Measurements from ENCODE around the gene STMN1.
A peak's percentile ranks its signal among the peaks of the same experiment; 100 is the strongest.

STMN1 gene

GRCh38 chr1:25893116-25893515, 13.1 kb downstream of the STMN1 start:
- Histone ChIP-seq H3K9me3 (ENCODE audit: control insufficient read depth, low read length) (no peaks in the 10 kb centered on the region), H3K36me3 (ENCODE audit: control insufficient read depth, insufficient read depth, low read length) (peaks cover 38% of the 10 kb centered on the region), H3K4me1 (ENCODE audit: control insufficient read depth, insufficient read depth, low read length, poor library complexity, severe bottlenecking) (peaks cover 20% of the 10 kb centered on the region), H3K4me3 (ENCODE audit: extremely low read depth, insufficient read depth, low read length, poor library complexity, severe bottlenecking) (no peak overlapping the region), H3K27ac (ENCODE audit: low read depth, low read length, severe bottlenecking) (peak overlapping the region; percentile 49)
- 85 to 94% methylated on average over 2 of the region's 4 CpGs for WGBS, 2 experiments (ENCODE audit: insufficient coverage in 2 of 2)

DNA sequence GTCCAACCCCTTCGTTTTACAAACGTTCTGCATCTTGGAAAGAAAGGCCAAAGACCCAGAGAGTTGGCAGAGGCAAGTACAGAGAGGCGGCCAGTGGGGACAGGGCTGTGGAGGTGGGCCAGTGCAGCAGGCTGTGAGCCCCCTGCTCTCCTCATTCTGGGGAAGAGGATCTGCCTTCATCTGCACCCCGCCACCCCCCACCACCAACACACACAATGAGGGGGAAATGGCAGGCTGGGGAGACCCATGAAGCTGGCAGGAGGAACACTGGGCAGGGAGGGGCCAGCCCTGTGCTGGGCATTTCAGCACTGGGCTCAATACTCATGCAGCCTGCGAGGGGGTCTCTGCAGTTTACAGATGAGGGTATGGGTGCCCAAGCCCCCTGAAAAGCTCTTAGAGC, 14.6 kb downstream of the STMN1 start:
- no peak overlapping the region for H3K27ac ChIP-seq (ENCODE audit: low read depth, low read length, severe bottlenecking)
- no peak overlapping the region for H3K4me3 ChIP-seq (ENCODE audit: extremely low read depth, insufficient read depth, low read length, poor library complexity, severe bottlenecking)
- peaks cover 24% of the 10 kb centered on the region for H3K36me3 ChIP-seq (ENCODE audit: control insufficient read depth, insufficient read depth, low read length)
- peaks cover 20% of the 10 kb centered on the region for H3K4me1 ChIP-seq (ENCODE audit: control insufficient read depth, insufficient read depth, low read length, poor library complexity, severe bottlenecking)
- H3K9me3 ChIP-seq (ENCODE audit: control insufficient read depth, low read length), result no peaks in the 10 kb centered on the region
- 81 to 100% methylated on average over 1 to 3 of the region's 5 CpGs for WGBS, 2 experiments (ENCODE audit: insufficient coverage in 2 of 2)

DNA sequence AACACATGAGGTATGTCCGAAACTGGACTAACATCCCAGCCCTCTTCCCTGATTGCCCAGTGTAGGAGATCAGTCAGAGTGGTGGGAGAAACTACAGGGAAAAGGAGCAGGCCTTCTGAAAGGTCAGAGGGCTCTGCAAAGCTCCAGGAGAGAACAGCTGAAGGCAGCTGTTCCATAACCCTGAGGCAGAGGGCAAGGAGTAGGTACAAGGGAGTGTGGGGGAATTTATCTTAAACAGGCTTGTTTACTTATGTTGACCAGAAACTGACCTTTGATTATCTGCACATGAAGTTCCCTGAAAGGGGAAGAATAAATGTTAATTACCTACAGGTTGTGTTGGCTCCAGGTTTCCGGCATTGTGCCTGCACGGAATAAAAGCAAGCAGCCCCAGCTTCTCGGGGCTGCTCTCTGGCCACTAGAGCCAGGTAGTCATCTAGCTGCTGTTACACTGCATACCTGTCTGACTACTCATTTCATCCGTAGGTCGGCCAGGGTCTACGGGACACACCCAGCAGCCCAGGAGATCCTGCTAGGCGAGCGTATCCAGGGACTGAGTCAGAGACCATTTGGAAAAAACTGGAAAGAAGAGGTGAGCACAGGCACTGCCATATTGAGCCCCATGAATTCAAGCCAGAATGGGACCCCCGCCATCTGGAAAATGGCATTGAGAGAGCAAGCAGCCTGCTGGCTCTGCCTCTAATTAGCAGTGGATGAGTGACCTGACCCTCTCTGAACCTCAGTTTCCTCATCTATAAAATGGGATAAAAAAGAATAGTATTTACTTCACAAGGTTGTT, 15.8 kb downstream of the STMN1 start:
- WGBS, 2 experiments (ENCODE audit: insufficient coverage in 2 of 2), result 88 to 91% methylated on average over 9 to 10 of the region's 10 CpGs
- H3K36me3 ChIP-seq (ENCODE audit: control insufficient read depth, insufficient read depth, low read length), result peaks cover 22% of the 10 kb centered on the region

GRCh38 chr1:25889470-25889869, 16.7 kb downstream of the STMN1 start:
- peaks cover 16% of the 10 kb centered on the region for H3K36me3 ChIP-seq (ENCODE audit: control insufficient read depth, insufficient read depth, low read length)
- no peak overlapping the region for H3K4me3 ChIP-seq (ENCODE audit: extremely low read depth, insufficient read depth, low read length, poor library complexity, severe bottlenecking)
- no peak overlapping the region for H3K27ac ChIP-seq (ENCODE audit: low read depth, low read length, severe bottlenecking)
- 78 to 91% methylated on average over 3 of the region's 3 CpGs for WGBS, 2 experiments (ENCODE audit: insufficient coverage in 2 of 2)
- no peaks in the 10 kb centered on the region for H3K9me3 ChIP-seq (ENCODE audit: control insufficient read depth, low read length)
- peaks cover 20% of the 10 kb centered on the region for H3K4me1 ChIP-seq (ENCODE audit: control insufficient read depth, insufficient read depth, low read length, poor library complexity, severe bottlenecking)

More for the DNA sequence above, 15.8 kb downstream of the STMN1 start:
- Histone ChIP-seq H3K4me1 (ENCODE audit: control insufficient read depth, insufficient read depth, low read length, poor library complexity, severe bottlenecking) (peaks cover 20% of the 10 kb centered on the region), H3K4me3 (ENCODE audit: extremely low read depth, insufficient read depth, low read length, poor library complexity, severe bottlenecking) (no peak overlapping the region), H3K9me3 (ENCODE audit: control insufficient read depth, low read length) (no peaks in the 10 kb centered on the region), H3K27ac (ENCODE audit: low read depth, low read length, severe bottlenecking) (no peak overlapping the region)

- 96 to 100% methylated on average over 3 to 5 of the region's 7 CpGs for WGBS, 2 experiments (ENCODE audit: insufficient coverage in 2 of 2)
- H3K4me3 ChIP-seq (ENCODE audit: extremely low read depth, insufficient read depth, low read length, poor library complexity, severe bottlenecking), result no peak overlapping the region
- H3K9me3 ChIP-seq (ENCODE audit: control insufficient read depth, low read length), result no peaks in the 10 kb centered on the region
- no peak overlapping the region for H3K27ac ChIP-seq (ENCODE audit: low read depth, low read length, severe bottlenecking)
- H3K36me3 ChIP-seq (ENCODE audit: control insufficient read depth, insufficient read depth, low read length), result peaks cover 8% of the 10 kb centered on the region
- peaks cover 20% of the 10 kb centered on the region for H3K4me1 ChIP-seq (ENCODE audit: control insufficient read depth, insufficient read depth, low read length, poor library complexity, severe bottlenecking)
Measured at GRCh38 chr1:25888426-25888987, 17.7 kb downstream of the STMN1 start.

- H3K9me3 ChIP-seq (ENCODE audit: control insufficient read depth, low read length), result no peaks in the 10 kb centered on the region
- WGBS, 2 experiments (ENCODE audit: insufficient coverage in 2 of 2), result 80% methylated on average over 1 of the region's 1 CpG; no CpG with 5 or more reads in 1 of the 2 experiments
- no peak overlapping the region for H3K4me3 ChIP-seq (ENCODE audit: extremely low read depth, insufficient read depth, low read length, poor library complexity, severe bottlenecking)
- peaks cover 4% of the 10 kb centered on the region for H3K36me3 ChIP-seq (ENCODE audit: control insufficient read depth, insufficient read depth, low read length)
- H3K4me1 ChIP-seq (ENCODE audit: control insufficient read depth, insufficient read depth, low read length, poor library complexity, severe bottlenecking), result no peaks in the 10 kb centered on the region
- H3K27ac ChIP-seq (ENCODE audit: low read depth, low read length, severe bottlenecking), result no peak overlapping the region
Measured at GRCh38 chr1:25885602-25886001, 20.6 kb downstream of the STMN1 start.

DNA sequence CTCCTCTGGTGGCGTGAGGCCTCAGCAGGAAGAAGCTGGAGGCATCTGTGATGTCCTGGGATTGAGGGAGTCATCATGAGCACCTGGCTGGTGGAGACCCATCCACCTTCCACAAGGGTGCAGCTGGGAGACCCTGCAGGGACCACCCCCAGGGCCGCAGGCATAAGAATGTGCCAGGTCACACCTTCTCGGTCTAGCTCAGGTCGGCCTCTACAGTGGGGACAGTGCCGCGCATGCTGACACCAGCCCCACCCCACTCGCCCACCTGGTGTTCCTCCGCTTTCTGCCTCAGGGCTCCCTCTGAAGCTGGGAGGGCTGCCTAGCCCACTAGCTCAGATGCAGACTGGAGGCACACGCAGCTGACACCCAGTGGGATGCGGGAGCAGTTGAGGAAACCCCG, 25.0 kb downstream of the STMN1 start:
- 85 to 94% methylated on average over 9 of the region's 11 CpGs for WGBS, 2 experiments (ENCODE audit: insufficient coverage in 2 of 2)
- Histone ChIP-seq H3K27ac (ENCODE audit: low read depth, low read length, severe bottlenecking) (no peak overlapping the region), H3K4me1 (ENCODE audit: control insufficient read depth, insufficient read depth, low read length, poor library complexity, severe bottlenecking) (peaks cover 4% of the 10 kb centered on the region), H3K4me3 (ENCODE audit: extremely low read depth, insufficient read depth, low read length, poor library complexity, severe bottlenecking) (no peak overlapping the region), H3K9me3 (ENCODE audit: control insufficient read depth, low read length) (no peaks in the 10 kb centered on the region), H3K36me3 (ENCODE audit: control insufficient read depth, insufficient read depth, low read length) (no peaks in the 10 kb centered on the region)

DNA sequence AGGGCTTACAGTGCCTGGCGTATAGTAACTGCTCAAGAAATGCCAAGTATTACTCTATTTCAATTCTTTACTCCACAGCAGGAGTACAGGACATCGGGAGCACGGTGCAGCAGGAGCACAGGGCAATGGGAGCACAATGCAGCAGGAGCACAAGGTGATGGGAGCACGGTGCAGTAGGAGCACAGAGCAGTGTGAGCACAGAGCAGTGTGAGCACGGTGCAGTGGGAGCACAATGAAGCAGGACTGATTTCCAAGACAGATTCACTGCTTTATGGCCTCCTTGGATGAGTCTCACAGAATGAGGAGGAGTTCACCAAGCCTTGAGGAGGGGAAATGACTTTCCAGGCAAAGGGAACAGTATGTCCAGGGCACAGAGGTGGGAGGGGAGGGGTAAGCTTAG, 25.7 kb downstream of the STMN1 start:
- 80 to 100% methylated on average over 4 to 5 of the region's 5 CpGs for WGBS, 2 experiments (ENCODE audit: insufficient coverage in 2 of 2)
- no peaks in the 10 kb centered on the region for H3K9me3 ChIP-seq (ENCODE audit: control insufficient read depth, low read length)
- H3K4me3 ChIP-seq (ENCODE audit: extremely low read depth, insufficient read depth, low read length, poor library complexity, severe bottlenecking), result no peak overlapping the region
- peaks cover 7% of the 10 kb centered on the region for H3K4me1 ChIP-seq (ENCODE audit: control insufficient read depth, insufficient read depth, low read length, poor library complexity, severe bottlenecking)
- no peak overlapping the region for H3K27ac ChIP-seq (ENCODE audit: low read depth, low read length, severe bottlenecking)
- H3K36me3 ChIP-seq (ENCODE audit: control insufficient read depth, insufficient read depth, low read length), result no peaks in the 10 kb centered on the region

- 86 to 100% methylated on average over 1 to 2 of the region's 2 CpGs for WGBS, 2 experiments (ENCODE audit: insufficient coverage in 2 of 2)
- H3K9me3 ChIP-seq (ENCODE audit: control insufficient read depth, low read length), result no peaks in the 10 kb centered on the region
- H3K4me3 ChIP-seq (ENCODE audit: extremely low read depth, insufficient read depth, low read length, poor library complexity, severe bottlenecking), result no peak overlapping the region
- no peaks in the 10 kb centered on the region for H3K36me3 ChIP-seq (ENCODE audit: control insufficient read depth, insufficient read depth, low read length)
- H3K4me1 ChIP-seq (ENCODE audit: control insufficient read depth, insufficient read depth, low read length, poor library complexity, severe bottlenecking), result peaks cover 7% of the 10 kb centered on the region
- no peak overlapping the region for H3K27ac ChIP-seq (ENCODE audit: low read depth, low read length, severe bottlenecking)
Measured at GRCh38 chr1:25879675-25880074, 26.5 kb downstream of the STMN1 start.

- H3K4me3 ChIP-seq (ENCODE audit: extremely low read depth, insufficient read depth, low read length, poor library complexity, severe bottlenecking), result no peak overlapping the region
- no peaks in the 10 kb centered on the region for H3K36me3 ChIP-seq (ENCODE audit: control insufficient read depth, insufficient read depth, low read length)
- H3K9me3 ChIP-seq (ENCODE audit: control insufficient read depth, low read length), result no peaks in the 10 kb centered on the region
- peaks cover 7% of the 10 kb centered on the region for H3K4me1 ChIP-seq (ENCODE audit: control insufficient read depth, insufficient read depth, low read length, poor library complexity, severe bottlenecking)
- 90% methylated on average over 2 of the region's 5 CpGs; no CpG with 5 or more reads in 1 of the 2 experiments for WGBS, 2 experiments (ENCODE audit: insufficient coverage in 2 of 2)
- H3K27ac ChIP-seq (ENCODE audit: low read depth, low read length, severe bottlenecking), result no peak overlapping the region
Measured at GRCh38 chr1:25878690-25879089, 27.5 kb downstream of the STMN1 start.

- H3K27ac ChIP-seq (ENCODE audit: low read depth, low read length, severe bottlenecking), result no peak overlapping the region
- H3K36me3 ChIP-seq (ENCODE audit: control insufficient read depth, insufficient read depth, low read length), result no peaks in the 10 kb centered on the region
- no peaks in the 10 kb centered on the region for H3K9me3 ChIP-seq (ENCODE audit: control insufficient read depth, low read length)
- peaks cover 7% of the 10 kb centered on the region for H3K4me1 ChIP-seq (ENCODE audit: control insufficient read depth, insufficient read depth, low read length, poor library complexity, severe bottlenecking)
- H3K4me3 ChIP-seq (ENCODE audit: extremely low read depth, insufficient read depth, low read length, poor library complexity, severe bottlenecking), result no peak overlapping the region
- 88 to 90% methylated on average over 1 of the region's 2 CpGs for WGBS, 2 experiments (ENCODE audit: insufficient coverage in 2 of 2)
Measured at GRCh38 chr1:25877155-25877554, 29.1 kb downstream of the STMN1 start.

Measured in mesodermal cell (in vitro differentiated cells).